SH-SY5Y (cell line): ENCODE data around the gene SPDEF.

Source experiments
- GATA2 ChIP-seq: IDR thresholded peaks from 2 replicates; pipeline ENCODE4 v1.6.1; 2011; ENCODE audit warnings: mild to moderate bottlenecking, low read depth, low read length
- GATA3 ChIP-seq: IDR thresholded peaks from 2 replicates; pipeline ENCODE4 v1.6.1; 2011; ENCODE audit warnings: low read depth, mild to moderate bottlenecking, low read length, moderate library complexity

- TF ChIP-seq GATA2, result no peak
- no peak for TF ChIP-seq GATA3
Measured at GRCh38 chr6:34532230-34532629, 23.9 kb downstream of the SPDEF start.
